HUDEP-2 (cell line): Measurements from ENCODE around the gene RBKS.
"Not testable (repeated sequence)": the region's sequence is repeated elsewhere in the genome, so short reads cannot be mapped to it uniquely, and the experiment has no call there.

Experiments
- DNase-seq, 76 experiments: peaks; one replicate each; lab custom pipeline; 2025; ENCODE audit not compliant: unreplicated experiment in 76 of 76; lab: John Stamatoyannopoulos, UW

RBKS gene

GRCh38 chr2:27771202-27771547 is 119.0 kb downstream of the RBKS start:
- no peak for DNase-seq

GRCh38 chr2:27766287-27766661 is 123.9 kb downstream of the RBKS start:
- DNase-seq: no peak

- no peak for DNase-seq
Measured at GRCh38 chr2:27765621-27766286, 124.4 kb downstream of the RBKS start.

- not testable (repeated sequence) for DNase-seq
Measured at GRCh38 chr2:27764526-27764925, 125.7 kb downstream of the RBKS start.

- no peak for DNase-seq
Measured at GRCh38 chr2:27763907-27764267, 126.3 kb downstream of the RBKS start.

- no peak for DNase-seq
Measured at GRCh38 chr2:27762951-27763906, 127.0 kb downstream of the RBKS start.

GRCh38 chr2:27756544-27757498 is 133.4 kb downstream of the RBKS start:
- no peak for DNase-seq

GRCh38 chr2:27756091-27756490 is 134.1 kb downstream of the RBKS start:
- DNase-seq: no peak

GRCh38 chr2:27754831-27755230 is 135.4 kb downstream of the RBKS start:
- no peak for DNase-seq

GRCh38 chr2:27754138-27754588 is 136.0 kb downstream of the RBKS start:
- DNase-seq: peak in 68 of 76 experiments; percentile 6 to 82 (median 56)

GRCh38 chr2:27752551-27753237 is 137.5 kb downstream of the RBKS start:
- DNase-seq: no peak

- no peak for DNase-seq
Measured at GRCh38 chr2:27751377-27751776, 138.8 kb downstream of the RBKS start.

GRCh38 chr2:27748803-27749554 is 141.2 kb downstream of the RBKS start:
- DNase-seq: not testable (repeated sequence)

GRCh38 chr2:27747827-27748352 is 142.3 kb downstream of the RBKS start:
- DNase-seq: no peak

- DNase-seq: no peak
Measured at GRCh38 chr2:27746325-27746724, 143.9 kb downstream of the RBKS start.

GRCh38 chr2:27745494-27745893 is 144.7 kb downstream of the RBKS start:
- not testable (repeated sequence) for DNase-seq

- DNase-seq: no peak
Measured at GRCh38 chr2:27742571-27742970, 147.6 kb downstream of the RBKS start.

GRCh38 chr2:27741673-27742072 is 148.5 kb downstream of the RBKS start:
- DNase-seq: no peak

- no peak for DNase-seq
Measured at GRCh38 chr2:27739058-27739373, 151.2 kb downstream of the RBKS start.
